Bladder microvascular endothelial cell (primary cell): ENCODE data around the gene SPHK2. TPM values are rescaled to one million over a fixed set of nuclear protein-coding genes. Genes with fewer than 3 reads are reported as not detected.

ENCODE experiments used
- total RNA-seq: library from RNA; depleted of rRNA; stranded (reverse); fragments of >200 nt; gene quantifications from 2 replicates; pipeline ENCODE4 v1.2.3, GENCODE V29; 2014

The SPHK2 gene
- total RNA-seq = 5.2 and 6.4 TPM in 2 replicates

GRCh38 chr19:48618916-48619691 is at the start of gene SPHK2, which contains the start of gene RPL18:
Gene SPHK2 (plus strand): TSS chr19:48619506. CDS start chr19:48620515, 1,009 bp downstream.
Gene RPL18 (minus strand): TSS chr19:48619178. CDS start chr19:48619143, 35 bp downstream.

GRCh38 chr19:48606463-48607358 is 12.6 kb upstream of the SPHK2 start, which contains the start of gene SPACA4:
Gene SPACA4 (plus strand): TSS chr19:48606742. CDS start chr19:48606979, 237 bp downstream.

GRCh38 chr19:48614436-48615230 is 4.7 kb upstream of the SPHK2 start, which contains the start of gene FAM83E:
Gene FAM83E (minus strand): TSS chr19:48615076. CDS start chr19:48613372, 1,704 bp downstream.

GRCh38 chr19:48636859-48637448 is 17.6 kb downstream of the SPHK2 start, which contains the start of gene DBP:
Gene DBP (minus strand): TSS chr19:48637379. CDS start chr19:48636994, 385 bp downstream.

GRCh38 chr19:48646001-48646721 is 26.9 kb downstream of the SPHK2 start, which contains the start of gene CA11:
Gene CA11 (minus strand): TSS chr19:48646187. CDS start chr19:48645632, 555 bp downstream.

GRCh38 chr19:48672994-48673393 is 53.7 kb downstream of the SPHK2 start, which contains the start of gene NTN5:
Gene NTN5 (minus strand): TSS chr19:48673017. CDS start chr19:48670986, 2,031 bp downstream.

Other genes with a start within 250 kb of the SPHK2 start
- 31.9 and 51.2 TPM in 2 replicates for gene KDELR1, start 228.0 kb upstream of the SPHK2 start, total RNA-seq
- 0.19 and 0.32 TPM in 2 replicates for gene GRIN2D, start 225.8 kb upstream of the SPHK2 start, total RNA-seq
- 14.7 and 39.3 TPM in 2 replicates for gene GRWD1, start 173.5 kb upstream of the SPHK2 start, total RNA-seq
- gene KCNJ14, start 163.9 kb upstream of the SPHK2 start, total RNA-seq = under 0.01 and 0.63 TPM in 2 replicates
- 48.4 and 53.1 TPM in 2 replicates for gene CYTH2, start 150.1 kb upstream of the SPHK2 start, total RNA-seq
- gene LMTK3, start 107.7 kb upstream of the SPHK2 start, total RNA-seq = 0.06 TPM in 1 of 2 replicates, not detected in the other
- not detected in 2 replicates for gene SULT2B1, start 67.3 kb upstream of the SPHK2 start, total RNA-seq
- gene SPACA4, start 12.8 kb upstream of the SPHK2 start, total RNA-seq = not detected in 2 replicates
- 0.49 and 0.94 TPM in 2 replicates for gene FAM83E, start 4.4 kb upstream of the SPHK2 start, total RNA-seq
- 1,360 and 2,089 TPM in 2 replicates for gene RPL18, start 328 bp upstream of the SPHK2 start, total RNA-seq
- gene DBP, start 17.9 kb downstream of the SPHK2 start, total RNA-seq = 1.5 and 2.6 TPM in 2 replicates
- gene CA11, start 26.7 kb downstream of the SPHK2 start, total RNA-seq = 0.97 and 2.7 TPM in 2 replicates
- gene NTN5, start 53.5 kb downstream of the SPHK2 start, total RNA-seq = 0.06 and 0.16 TPM in 2 replicates
- not detected in 2 replicates for gene FUT2, start 76.5 kb downstream of the SPHK2 start, total RNA-seq
- 0.16 and 0.25 TPM in 2 replicates for gene MAMSTR, start 100.2 kb downstream of the SPHK2 start, total RNA-seq
- gene RASIP1, start 121.1 kb downstream of the SPHK2 start, total RNA-seq = 60.3 and 78.2 TPM in 2 replicates
- 0.16 and 0.50 TPM in 2 replicates for gene IZUMO1, start 127.4 kb downstream of the SPHK2 start, total RNA-seq
- gene FUT1, start 133.1 kb downstream of the SPHK2 start, total RNA-seq = 6.3 and 6.9 TPM in 2 replicates
- gene FGF21, start 136.0 kb downstream of the SPHK2 start, total RNA-seq = not detected in 2 replicates
- gene BCAT2, start 191.5 kb downstream of the SPHK2 start, total RNA-seq = 31.7 and 33.9 TPM in 2 replicates
- 5.7 and 9.9 TPM in 2 replicates for gene HSD17B14, start 217.0 kb downstream of the SPHK2 start, total RNA-seq
- 0.32 and 4.3 TPM in 2 replicates for gene PLEKHA4, start 249.1 kb downstream of the SPHK2 start, total RNA-seq